Measurements from ENCODE around the gene TOX3. TPM values are rescaled to one million over a fixed set of nuclear protein-coding genes. Genes with fewer than 3 reads are reported as not detected.

The TOX3 gene
- total RNA-seq, 1 experiment from 2014 or later = 20.2 TPM

DNA sequence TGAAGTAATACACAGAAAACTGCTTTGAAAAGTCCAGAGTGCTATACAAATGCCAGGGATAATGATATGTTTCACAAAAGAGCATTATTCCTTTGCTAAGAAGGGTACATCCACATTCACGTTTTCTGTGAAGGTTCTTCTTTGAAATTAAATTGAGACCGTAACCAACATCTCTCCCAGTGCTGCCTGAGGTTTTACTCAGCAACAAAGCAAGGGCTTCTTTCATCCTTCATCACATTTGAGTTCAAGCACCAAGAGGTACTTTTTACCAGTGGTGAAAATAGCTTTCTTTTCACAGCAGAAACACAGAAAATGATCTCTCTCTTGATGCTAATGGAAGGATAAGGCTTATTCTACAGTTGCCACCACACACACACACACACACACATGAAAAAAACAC, 113.3 kb downstream of the TOX3 start:
- Mint-ChIP-seq H3K36me3 (peaks cover 5% of the 10 kb centered on the region), H3K27ac (no peak overlapping the region), H3K4me1 (peaks cover 33% of the 10 kb centered on the region), H3K4me3 (no peak overlapping the region), H3K27me3 (ENCODE audit: low read depth) (no peaks in the 10 kb centered on the region), H3K9me3 (peaks cover 5% of the 10 kb centered on the region)
- DNase-seq (ENCODE audit: low spot score) (no peak), ATAC-seq (no peak)
- ChIA-PET POLR2A (no interaction called here), CTCF (no interaction called here)
- TF ChIP-seq, protein P1, sequence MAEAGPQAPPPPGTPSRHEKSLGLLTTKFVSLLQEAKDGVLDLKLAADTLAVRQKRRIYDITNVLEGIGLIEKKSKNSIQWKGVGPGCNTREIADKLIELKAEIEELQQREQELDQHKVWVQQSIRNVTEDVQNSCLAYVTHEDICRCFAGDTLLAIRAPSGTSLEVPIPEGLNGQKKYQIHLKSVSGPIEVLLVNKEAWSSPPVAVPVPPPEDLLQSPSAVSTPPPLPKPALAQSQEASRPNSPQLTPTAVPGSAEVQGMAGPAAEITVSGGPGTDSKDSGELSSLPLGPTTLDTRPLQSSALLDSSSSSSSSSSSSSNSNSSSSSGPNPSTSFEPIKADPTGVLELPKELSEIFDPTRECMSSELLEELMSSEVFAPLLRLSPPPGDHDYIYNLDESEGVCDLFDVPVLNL (CRISPR knock-in tag; IDR thresholded peaks at IDR 0.05; ENCODE audit: borderline replicate concordance, low read depth) = no peak
- TF ChIP-seq TP53 (CRISPR knock-in tag; IDR thresholded peaks at IDR 0.05) = no peak
- no peak for TF ChIP-seq ZNF263 (CRISPR knock-in tag; IDR thresholded peaks at IDR 0.05; ENCODE audit: low read depth)
- TF ChIP-seq KAT7 (CRISPR knock-in tag; IDR thresholded peaks at IDR 0.05; ENCODE audit: borderline replicate concordance) = no peak
- TF ChIP-seq CREM (CRISPR knock-in tag; IDR thresholded peaks at IDR 0.05) = no peak
- TF ChIP-seq, protein P2, sequence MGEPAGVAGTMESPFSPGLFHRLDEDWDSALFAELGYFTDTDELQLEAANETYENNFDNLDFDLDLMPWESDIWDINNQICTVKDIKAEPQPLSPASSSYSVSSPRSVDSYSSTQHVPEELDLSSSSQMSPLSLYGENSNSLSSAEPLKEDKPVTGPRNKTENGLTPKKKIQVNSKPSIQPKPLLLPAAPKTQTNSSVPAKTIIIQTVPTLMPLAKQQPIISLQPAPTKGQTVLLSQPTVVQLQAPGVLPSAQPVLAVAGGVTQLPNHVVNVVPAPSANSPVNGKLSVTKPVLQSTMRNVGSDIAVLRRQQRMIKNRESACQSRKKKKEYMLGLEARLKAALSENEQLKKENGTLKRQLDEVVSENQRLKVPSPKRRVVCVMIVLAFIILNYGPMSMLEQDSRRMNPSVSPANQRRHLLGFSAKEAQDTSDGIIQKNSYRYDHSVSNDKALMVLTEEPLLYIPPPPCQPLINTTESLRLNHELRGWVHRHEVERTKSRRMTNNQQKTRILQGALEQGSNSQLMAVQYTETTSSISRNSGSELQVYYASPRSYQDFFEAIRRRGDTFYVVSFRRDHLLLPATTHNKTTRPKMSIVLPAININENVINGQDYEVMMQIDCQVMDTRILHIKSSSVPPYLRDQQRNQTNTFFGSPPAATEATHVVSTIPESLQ (CRISPR knock-in tag; IDR thresholded peaks at IDR 0.05) = no peak
- TF ChIP-seq, protein P3, sequence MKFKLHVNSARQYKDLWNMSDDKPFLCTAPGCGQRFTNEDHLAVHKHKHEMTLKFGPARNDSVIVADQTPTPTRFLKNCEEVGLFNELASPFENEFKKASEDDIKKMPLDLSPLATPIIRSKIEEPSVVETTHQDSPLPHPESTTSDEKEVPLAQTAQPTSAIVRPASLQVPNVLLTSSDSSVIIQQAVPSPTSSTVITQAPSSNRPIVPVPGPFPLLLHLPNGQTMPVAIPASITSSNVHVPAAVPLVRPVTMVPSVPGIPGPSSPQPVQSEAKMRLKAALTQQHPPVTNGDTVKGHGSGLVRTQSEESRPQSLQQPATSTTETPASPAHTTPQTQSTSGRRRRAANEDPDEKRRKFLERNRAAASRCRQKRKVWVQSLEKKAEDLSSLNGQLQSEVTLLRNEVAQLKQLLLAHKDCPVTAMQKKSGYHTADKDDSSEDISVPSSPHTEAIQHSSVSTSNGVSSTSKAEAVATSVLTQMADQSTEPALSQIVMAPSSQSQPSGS (CRISPR knock-in tag; IDR thresholded peaks at IDR 0.05; ENCODE audit: borderline replicate concordance, low read depth) = no peak
- TF ChIP-seq FOXJ3 (CRISPR knock-in tag; IDR thresholded peaks at IDR 0.05; ENCODE audit: borderline replicate concordance) = no peak
- no peak for TF ChIP-seq ESRRA (CRISPR knock-in tag; IDR thresholded peaks at IDR 0.05; ENCODE audit: borderline replicate concordance)
- TF ChIP-seq SOX15 (CRISPR knock-in tag; IDR thresholded peaks at IDR 0.05) = no peak
- TF ChIP-seq, protein P4, sequence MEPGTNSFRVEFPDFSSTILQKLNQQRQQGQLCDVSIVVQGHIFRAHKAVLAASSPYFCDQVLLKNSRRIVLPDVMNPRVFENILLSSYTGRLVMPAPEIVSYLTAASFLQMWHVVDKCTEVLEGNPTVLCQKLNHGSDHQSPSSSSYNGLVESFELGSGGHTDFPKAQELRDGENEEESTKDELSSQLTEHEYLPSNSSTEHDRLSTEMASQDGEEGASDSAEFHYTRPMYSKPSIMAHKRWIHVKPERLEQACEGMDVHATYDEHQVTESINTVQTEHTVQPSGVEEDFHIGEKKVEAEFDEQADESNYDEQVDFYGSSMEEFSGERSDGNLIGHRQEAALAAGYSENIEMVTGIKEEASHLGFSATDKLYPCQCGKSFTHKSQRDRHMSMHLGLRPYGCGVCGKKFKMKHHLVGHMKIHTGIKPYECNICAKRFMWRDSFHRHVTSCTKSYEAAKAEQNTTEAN (CRISPR knock-in tag; IDR thresholded peaks at IDR 0.05) = no peak
- no peak for TF ChIP-seq ZNF416 (CRISPR knock-in tag; IDR thresholded peaks at IDR 0.05)
- TF ChIP-seq, protein P5, sequence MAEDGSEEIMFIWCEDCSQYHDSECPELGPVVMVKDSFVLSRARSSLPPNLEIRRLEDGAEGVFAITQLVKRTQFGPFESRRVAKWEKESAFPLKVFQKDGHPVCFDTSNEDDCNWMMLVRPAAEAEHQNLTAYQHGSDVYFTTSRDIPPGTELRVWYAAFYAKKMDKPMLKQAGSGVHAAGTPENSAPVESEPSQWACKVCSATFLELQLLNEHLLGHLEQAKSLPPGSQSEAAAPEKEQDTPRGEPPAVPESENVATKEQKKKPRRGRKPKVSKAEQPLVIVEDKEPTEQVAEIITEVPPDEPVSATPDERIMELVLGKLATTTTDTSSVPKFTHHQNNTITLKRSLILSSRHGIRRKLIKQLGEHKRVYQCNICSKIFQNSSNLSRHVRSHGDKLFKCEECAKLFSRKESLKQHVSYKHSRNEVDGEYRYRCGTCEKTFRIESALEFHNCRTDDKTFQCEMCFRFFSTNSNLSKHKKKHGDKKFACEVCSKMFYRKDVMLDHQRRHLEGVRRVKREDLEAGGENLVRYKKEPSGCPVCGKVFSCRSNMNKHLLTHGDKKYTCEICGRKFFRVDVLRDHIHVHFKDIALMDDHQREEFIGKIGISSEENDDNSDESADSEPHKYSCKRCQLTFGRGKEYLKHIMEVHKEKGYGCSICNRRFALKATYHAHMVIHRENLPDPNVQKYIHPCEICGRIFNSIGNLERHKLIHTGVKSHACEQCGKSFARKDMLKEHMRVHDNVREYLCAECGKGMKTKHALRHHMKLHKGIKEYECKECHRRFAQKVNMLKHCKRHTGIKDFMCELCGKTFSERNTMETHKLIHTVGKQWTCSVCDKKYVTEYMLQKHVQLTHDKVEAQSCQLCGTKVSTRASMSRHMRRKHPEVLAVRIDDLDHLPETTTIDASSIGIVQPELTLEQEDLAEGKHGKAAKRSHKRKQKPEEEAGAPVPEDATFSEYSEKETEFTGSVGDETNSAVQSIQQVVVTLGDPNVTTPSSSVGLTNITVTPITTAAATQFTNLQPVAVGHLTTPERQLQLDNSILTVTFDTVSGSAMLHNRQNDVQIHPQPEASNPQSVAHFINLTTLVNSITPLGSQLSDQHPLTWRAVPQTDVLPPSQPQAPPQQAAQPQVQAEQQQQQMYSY (CRISPR knock-in tag; IDR thresholded peaks at IDR 0.05) = no peak
- TF ChIP-seq JUN (CRISPR knock-in tag; IDR thresholded peaks at IDR 0.05) = no peak
- no peak for TF ChIP-seq MXD4 (CRISPR knock-in tag; IDR thresholded peaks at IDR 0.05; ENCODE audit: borderline replicate concordance)
- TF ChIP-seq SMAD4 (CRISPR knock-in tag; IDR thresholded peaks at IDR 0.05) = no peak
- TF ChIP-seq GTF2I (CRISPR knock-in tag; conservative IDR thresholded peaks at IDR 0.05) = no peak
- TF ChIP-seq NFYB (CRISPR knock-in tag; conservative IDR thresholded peaks at IDR 0.05; ENCODE audit: low read depth) = no peak
- TF ChIP-seq, protein P6, sequence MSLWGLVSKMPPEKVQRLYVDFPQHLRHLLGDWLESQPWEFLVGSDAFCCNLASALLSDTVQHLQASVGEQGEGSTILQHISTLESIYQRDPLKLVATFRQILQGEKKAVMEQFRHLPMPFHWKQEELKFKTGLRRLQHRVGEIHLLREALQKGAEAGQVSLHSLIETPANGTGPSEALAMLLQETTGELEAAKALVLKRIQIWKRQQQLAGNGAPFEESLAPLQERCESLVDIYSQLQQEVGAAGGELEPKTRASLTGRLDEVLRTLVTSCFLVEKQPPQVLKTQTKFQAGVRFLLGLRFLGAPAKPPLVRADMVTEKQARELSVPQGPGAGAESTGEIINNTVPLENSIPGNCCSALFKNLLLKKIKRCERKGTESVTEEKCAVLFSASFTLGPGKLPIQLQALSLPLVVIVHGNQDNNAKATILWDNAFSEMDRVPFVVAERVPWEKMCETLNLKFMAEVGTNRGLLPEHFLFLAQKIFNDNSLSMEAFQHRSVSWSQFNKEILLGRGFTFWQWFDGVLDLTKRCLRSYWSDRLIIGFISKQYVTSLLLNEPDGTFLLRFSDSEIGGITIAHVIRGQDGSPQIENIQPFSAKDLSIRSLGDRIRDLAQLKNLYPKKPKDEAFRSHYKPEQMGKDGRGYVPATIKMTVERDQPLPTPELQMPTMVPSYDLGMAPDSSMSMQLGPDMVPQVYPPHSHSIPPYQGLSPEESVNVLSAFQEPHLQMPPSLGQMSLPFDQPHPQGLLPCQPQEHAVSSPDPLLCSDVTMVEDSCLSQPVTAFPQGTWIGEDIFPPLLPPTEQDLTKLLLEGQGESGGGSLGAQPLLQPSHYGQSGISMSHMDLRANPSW (CRISPR knock-in tag; conservative IDR thresholded peaks at IDR 0.05; ENCODE audit: low read depth) = no peak
- TF ChIP-seq, protein P7, sequence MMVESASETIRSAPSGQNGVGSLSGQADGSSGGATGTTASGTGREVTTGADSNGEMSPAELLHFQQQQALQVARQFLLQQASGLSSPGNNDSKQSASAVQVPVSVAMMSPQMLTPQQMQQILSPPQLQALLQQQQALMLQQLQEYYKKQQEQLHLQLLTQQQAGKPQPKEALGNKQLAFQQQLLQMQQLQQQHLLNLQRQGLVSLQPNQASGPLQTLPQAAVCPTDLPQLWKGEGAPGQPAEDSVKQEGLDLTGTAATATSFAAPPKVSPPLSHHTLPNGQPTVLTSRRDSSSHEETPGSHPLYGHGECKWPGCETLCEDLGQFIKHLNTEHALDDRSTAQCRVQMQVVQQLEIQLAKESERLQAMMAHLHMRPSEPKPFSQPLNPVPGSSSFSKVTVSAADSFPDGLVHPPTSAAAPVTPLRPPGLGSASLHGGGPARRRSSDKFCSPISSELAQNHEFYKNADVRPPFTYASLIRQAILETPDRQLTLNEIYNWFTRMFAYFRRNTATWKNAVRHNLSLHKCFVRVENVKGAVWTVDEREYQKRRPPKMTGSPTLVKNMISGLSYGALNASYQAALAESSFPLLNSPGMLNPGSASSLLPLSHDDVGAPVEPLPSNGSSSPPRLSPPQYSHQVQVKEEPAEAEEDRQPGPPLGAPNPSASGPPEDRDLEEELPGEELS (CRISPR knock-in tag; IDR thresholded peaks at IDR 0.05) = no peak

Measured in WTC11 (cell line).